ENCODE measurements around the gene AHCTF1.

- TF ChIP-seq CTCF (IDR thresholded peaks at IDR 0.05) (no peak), POLR2A (IDR thresholded peaks at IDR 0.05) (no peak)
These were observed 119.8 kb downstream of the AHCTF1 start for GRCh38 chr1:246811985-246812384.

Measured in adrenal gland (tissue), 5 donors.